ENCODE data around the gene CERS6. TPM values are rescaled to one million over a fixed set of nuclear protein-coding genes. Genes with fewer than 3 reads are reported as not detected.
A peak's percentile ranks its signal among the peaks of the same experiment; 100 is the strongest.

CERS6 gene
- total and polyA plus RNA-seq, 8 donors, result 3.2 to 18.0 (median 7.6) TPM

- intact Hi-C loops (cut with DNase I), result no loop called here
- FAIRE-seq, result no peak
- no peaks in the 10 kb centered on the region for H3K27me3 ChIP-seq
- no peak for DNase-seq
- H3K27ac ChIP-seq, result no peak overlapping the region
- ATAC-seq, result peak in 3 of 4 donors; percentile 58 to 77 (median 67)
- 61 to 63% methylated on average over 4 of the region's 4 CpGs for WGBS, 2 donors
- no peak for TF ChIP-seq CTCF (IDR thresholded peaks at IDR 0.05)
- H3K4me3 ChIP-seq, result no peak overlapping the region
- H3K9me3 ChIP-seq, result no peaks in the 10 kb centered on the region
- H3K4me1 ChIP-seq, result peaks cover 0 to 11% (median 0%) of the 10 kb centered on the region in 3 donors
- no peaks in the 10 kb centered on the region for H3K36me3 ChIP-seq
Measured at GRCh38 chr2:168475636-168476035, 19.6 kb downstream of the CERS6 start.

- no peak overlapping the region for H3K4me3 ChIP-seq
- intact Hi-C loops (cut with DNase I), result no loop called here
Measured at GRCh38 chr2:168478206-168478605, 22.1 kb downstream of the CERS6 start.

GRCh38 chr2:168480356-168480755 lies 24.3 kb downstream of the CERS6 start:
- 26 to 28% methylated on average over 3 of the region's 3 CpGs for WGBS, 2 donors
- peak; percentile 70 to 87 (median 80) for ATAC-seq

More at GRCh38 chr2:168478206-168478605, 22.1 kb downstream of the CERS6 start:
- no peak overlapping the region for H3K27ac ChIP-seq
- no peaks in the 10 kb centered on the region for H3K9me3 ChIP-seq
- ATAC-seq (peak in 1 of 4 donors; percentile 18), FAIRE-seq (no peak), DNase-seq (no peak)
- peaks cover 0 to 15% (median 0%) of the 10 kb centered on the region in 3 donors for H3K4me1 ChIP-seq
- WGBS, 2 donors, result 76 to 79% methylated on average over 1 of the region's 1 CpG
- H3K36me3 ChIP-seq, result no peaks in the 10 kb centered on the region
- TF ChIP-seq CTCF (IDR thresholded peaks at IDR 0.05), result no peak
- H3K27me3 ChIP-seq, result no peaks in the 10 kb centered on the region

GRCh38 chr2:168480825-168481585 lies 24.9 kb downstream of the CERS6 start:
- ATAC-seq (peak; percentile 55 to 72 (median 65)), DNase-seq (no peak)
- peak overlapping the region in 1 of 4 donors; percentile 31 for H3K27ac ChIP-seq

More at GRCh38 chr2:168480356-168480755, 24.3 kb downstream of the CERS6 start:
- Histone ChIP-seq H3K27ac (peak overlapping the region in 1 of 4 donors; percentile 31), H3K36me3 (no peaks in the 10 kb centered on the region), H3K4me1 (peaks cover 0 to 15% (median 0%) of the 10 kb centered on the region in 3 donors), H3K9me3 (no peaks in the 10 kb centered on the region), H3K4me3 (no peak overlapping the region), H3K27me3 (no peaks in the 10 kb centered on the region)
- FAIRE-seq (peak; percentile 54), DNase-seq (no peak)
- intact Hi-C loops (cut with DNase I), result no loop called here
- no peak for TF ChIP-seq CTCF (IDR thresholded peaks at IDR 0.05)

More at GRCh38 chr2:168480825-168481585, 24.9 kb downstream of the CERS6 start:
- H3K4me1 ChIP-seq, result peaks cover 0 to 10% (median 0%) of the 10 kb centered on the region in 3 donors
- 70 to 74% methylated on average over 15 of the region's 15 CpGs for WGBS, 2 donors
- no peaks in the 10 kb centered on the region for H3K27me3 ChIP-seq
- no peak overlapping the region for H3K4me3 ChIP-seq
- FAIRE-seq, result no peak
- no peak for TF ChIP-seq CTCF (IDR thresholded peaks at IDR 0.05)
- no peaks in the 10 kb centered on the region for H3K9me3 ChIP-seq
- H3K36me3 ChIP-seq, result no peaks in the 10 kb centered on the region
- intact Hi-C loops (cut with DNase I), result no loop called here
